Neural crest cell (in vitro differentiated cells): ENCODE results near the gene UBE2Q1. TPM values are rescaled to one million over a fixed set of nuclear protein-coding genes. Genes with fewer than 3 reads are reported as not detected.

Experiments used
- DNase-seq: peaks from one replicate; pipeline ENCODE4 v3.0.0; 2021; ENCODE audit warnings: low read depth, mixed read lengths, low spot score
- H3K27ac Mint-ChIP-seq: one replicate; pipeline ENCODE4 v1.8.0; 2021; ENCODE audit warnings: mild to moderate bottlenecking, mixed read lengths; ENCODE audit not compliant: unreplicated experiment
- H3K27me3 Mint-ChIP-seq: 2 replicates; pipeline ENCODE4 v1.8.0; 2021; ENCODE audit warnings: low read depth, mild to moderate bottlenecking, mixed read lengths
- H3K36me3 Mint-ChIP-seq: 2 replicates; pipeline ENCODE4 v1.8.0; 2021; ENCODE audit warnings: low read depth, mild to moderate bottlenecking, mixed read lengths
- H3K4me1 Mint-ChIP-seq: 2 replicates; pipeline ENCODE4 v1.8.0; 2021; ENCODE audit warnings: mixed read lengths
- H3K4me3 Mint-ChIP-seq: one replicate; pipeline ENCODE4 v1.8.0; 2021; ENCODE audit warnings: mild to moderate bottlenecking, mixed read lengths
- H3K9me3 Mint-ChIP-seq: 2 replicates; pipeline ENCODE4 v1.8.0; 2021; ENCODE audit warnings: mixed read lengths
- total RNA-seq: library from RNA; stranded (reverse); gene quantifications from 2 replicates; pipeline ENCODE4 v1.2.1, GENCODE V29; 2021
- TF ChIP-seq, protein P1 (sequence below): fragments of 200-600 bp; sonication (generic); conservative IDR thresholded peaks from 2 replicates; pipeline ENCODE4 v1.5.0; 2021; ENCODE audit warnings: antibody characterized with exemption, mild to moderate bottlenecking

Gene UBE2Q1
- total RNA-seq, 1 donor from 2014 or later: 94.3 TPM

DNA sequence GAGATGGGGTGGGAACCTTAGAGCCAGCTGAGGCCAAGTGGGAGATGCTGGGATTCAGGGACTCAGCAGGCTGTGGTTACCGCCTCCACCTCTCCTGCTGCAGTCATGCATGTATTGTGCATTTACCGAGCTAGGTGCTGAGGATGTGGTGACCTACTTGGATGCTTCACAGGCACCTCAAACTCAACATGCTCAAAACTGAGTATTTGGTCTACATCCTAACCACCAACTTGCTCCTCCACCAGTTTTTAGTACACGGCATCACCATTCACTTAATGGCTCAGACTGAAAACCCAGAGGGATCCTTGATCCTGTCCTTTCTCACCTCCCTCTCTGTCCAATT is 14.7 kb upstream of the UBE2Q1 start:
- Mint-ChIP-seq H3K27me3 (peaks cover 4% of the 10 kb centered on the region), H3K4me3 (peak overlapping the region; percentile 60), H3K4me1 (peaks cover 14% of the 10 kb centered on the region), H3K36me3 (peaks cover 7% of the 10 kb centered on the region), H3K27ac (no peak overlapping the region), H3K9me3 (no peaks in the 10 kb centered on the region)
- DNase-seq: no peak
- TF ChIP-seq, protein P1, sequence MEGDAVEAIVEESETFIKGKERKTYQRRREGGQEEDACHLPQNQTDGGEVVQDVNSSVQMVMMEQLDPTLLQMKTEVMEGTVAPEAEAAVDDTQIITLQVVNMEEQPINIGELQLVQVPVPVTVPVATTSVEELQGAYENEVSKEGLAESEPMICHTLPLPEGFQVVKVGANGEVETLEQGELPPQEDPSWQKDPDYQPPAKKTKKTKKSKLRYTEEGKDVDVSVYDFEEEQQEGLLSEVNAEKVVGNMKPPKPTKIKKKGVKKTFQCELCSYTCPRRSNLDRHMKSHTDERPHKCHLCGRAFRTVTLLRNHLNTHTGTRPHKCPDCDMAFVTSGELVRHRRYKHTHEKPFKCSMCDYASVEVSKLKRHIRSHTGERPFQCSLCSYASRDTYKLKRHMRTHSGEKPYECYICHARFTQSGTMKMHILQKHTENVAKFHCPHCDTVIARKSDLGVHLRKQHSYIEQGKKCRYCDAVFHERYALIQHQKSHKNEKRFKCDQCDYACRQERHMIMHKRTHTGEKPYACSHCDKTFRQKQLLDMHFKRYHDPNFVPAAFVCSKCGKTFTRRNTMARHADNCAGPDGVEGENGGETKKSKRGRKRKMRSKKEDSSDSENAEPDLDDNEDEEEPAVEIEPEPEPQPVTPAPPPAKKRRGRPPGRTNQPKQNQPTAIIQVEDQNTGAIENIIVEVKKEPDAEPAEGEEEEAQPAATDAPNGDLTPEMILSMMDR: no peak

DNA sequence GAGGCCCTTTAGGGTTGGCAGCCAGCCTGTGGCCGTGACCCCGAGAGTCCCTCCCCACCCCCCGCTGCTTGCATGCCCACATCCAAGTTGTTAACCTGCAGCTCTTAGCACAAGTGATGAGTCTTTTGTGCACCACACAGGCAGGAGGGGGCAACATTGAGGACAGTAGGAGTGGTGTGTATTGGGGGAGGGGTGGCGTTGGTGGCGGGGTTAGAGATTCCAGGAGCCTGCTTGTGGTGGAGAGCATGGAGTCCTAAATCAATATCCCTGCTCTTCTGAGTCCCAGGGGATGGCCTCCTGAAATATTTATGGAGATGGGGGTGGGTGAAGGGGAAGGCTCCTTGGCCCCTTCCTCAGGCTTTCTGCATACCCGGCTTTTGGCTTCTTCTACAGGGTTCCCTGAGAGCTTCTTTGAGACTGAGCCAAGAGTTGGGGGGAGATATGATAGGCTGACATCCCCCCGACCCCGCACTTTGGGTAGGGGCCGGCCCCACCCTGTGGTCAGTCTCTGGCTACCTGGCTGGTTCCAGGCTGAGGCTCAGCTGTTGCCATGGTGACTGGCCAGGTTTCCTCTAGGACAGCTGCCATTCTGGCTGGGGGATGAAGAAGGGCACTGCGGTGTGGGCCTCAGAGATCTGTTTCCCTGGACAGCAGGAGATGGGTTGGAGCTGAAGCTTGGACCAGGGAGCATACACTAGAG is 14.2 kb upstream of the UBE2Q1 start:
- DNase-seq: no peak
- TF ChIP-seq, protein P1: no peak
- Mint-ChIP-seq H3K27me3 (peaks cover 4% of the 10 kb centered on the region), H3K4me1 (peaks cover 18% of the 10 kb centered on the region), H3K9me3 (no peaks in the 10 kb centered on the region), H3K36me3 (peaks cover 7% of the 10 kb centered on the region), H3K4me3 (no peak overlapping the region), H3K27ac (peak overlapping the region; percentile 43)

DNA sequence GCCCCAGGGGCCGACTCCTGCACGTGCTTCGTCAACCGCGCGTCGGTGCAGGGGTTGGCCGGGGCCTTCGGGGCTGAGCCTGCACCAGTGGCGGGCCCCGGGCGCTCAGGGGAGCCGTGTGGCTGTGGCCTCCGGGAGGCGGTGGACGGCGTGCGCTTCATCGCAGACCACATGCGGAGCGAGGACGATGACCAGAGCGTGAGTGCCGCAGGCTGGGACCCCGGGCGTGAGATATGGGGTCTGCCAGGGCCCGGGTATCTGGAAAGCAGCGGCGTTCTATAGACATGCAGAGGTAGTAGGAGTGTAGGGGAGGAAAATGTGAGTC is 13.5 kb upstream of the UBE2Q1 start:
- Mint-ChIP-seq H3K4me3 (no peak overlapping the region), H3K36me3 (peaks cover 7% of the 10 kb centered on the region), H3K27me3 (peaks cover 8% of the 10 kb centered on the region), H3K27ac (no peak overlapping the region), H3K9me3 (no peaks in the 10 kb centered on the region), H3K4me1 (peaks cover 23% of the 10 kb centered on the region)
- TF ChIP-seq, protein P1: no peak
- DNase-seq: no peak

GRCh38 chr1:154571244-154571963 is 12.9 kb upstream of the UBE2Q1 start:
- peak overlapping the region; percentile 70 for H3K4me3 Mint-ChIP-seq
- TF ChIP-seq, protein P1: no peak
- no peaks in the 10 kb centered on the region for H3K9me3 Mint-ChIP-seq
- peaks cover 13% of the 10 kb centered on the region for H3K27me3 Mint-ChIP-seq
- peaks cover 27% of the 10 kb centered on the region for H3K4me1 Mint-ChIP-seq
- H3K36me3 Mint-ChIP-seq: peaks cover 7% of the 10 kb centered on the region
- DNase-seq: no peak
- H3K27ac Mint-ChIP-seq: peak overlapping the region; percentile 46

- DNase-seq: no peak
- TF ChIP-seq, protein P1: no peak
- Mint-ChIP-seq H3K9me3 (no peaks in the 10 kb centered on the region), H3K4me3 (peak overlapping the region; percentile 83), H3K27me3 (peaks cover 33% of the 10 kb centered on the region), H3K27ac (no peak overlapping the region), H3K4me1 (peaks cover 17% of the 10 kb centered on the region), H3K36me3 (peaks cover 7% of the 10 kb centered on the region)
These were observed 9.8 kb upstream of the UBE2Q1 start for GRCh38 chr1:154568157-154568815.
